Endodermal cell (in vitro differentiated cells): Measurements from ENCODE around the gene GNB3. TPM values are rescaled to one million over a fixed set of nuclear protein-coding genes. Genes with fewer than 3 reads are reported as not detected.

Experiments
- DNase-seq: peaks from one replicate; pipeline ENCODE4 v3.0.0-alpha.2; 2017
- H3K27ac ChIP-seq: 2 replicates; pipeline ENCODE4 v1.5.1; 2013; ENCODE audit warnings: mild to moderate bottlenecking, low read depth, low read length, moderate library complexity
- H3K27me3 ChIP-seq: 2 replicates; pipeline ENCODE4 v1.6.1; 2013; ENCODE audit warnings: mild to moderate bottlenecking, low read length, moderate library complexity; ENCODE audit not compliant: insufficient read depth, control insufficient read depth, poor library complexity, severe bottlenecking
- H3K36me3 ChIP-seq: 2 replicates; pipeline ENCODE4 v1.7.0; 2013; ENCODE audit warnings: mild to moderate bottlenecking, low read length, moderate library complexity; ENCODE audit not compliant: control insufficient read depth, insufficient read depth
- H3K4me1 ChIP-seq: one replicate; pipeline ENCODE4 v1.7.0; 2013; ENCODE audit warnings: low read length; ENCODE audit not compliant: control insufficient read depth, insufficient read depth
- H3K4me3 ChIP-seq: 2 replicates; pipeline ENCODE4 v1.5.1; 2013; ENCODE audit warnings: mild to moderate bottlenecking, low read length, moderate library complexity
- H3K9ac ChIP-seq: 2 replicates; pipeline ENCODE4 v1.6.1; 2013; ENCODE audit warnings: mild to moderate bottlenecking, low read length, moderate library complexity; ENCODE audit not compliant: poor library complexity, severe bottlenecking; ENCODE audit errors: extremely low read depth
- H3K9me3 ChIP-seq: 2 replicates; pipeline ENCODE4 v1.6.1; 2013; ENCODE audit warnings: mild to moderate bottlenecking, low read length, moderate library complexity; ENCODE audit not compliant: control insufficient read depth
- H3K27ac Mint-ChIP-seq: 2 replicates; pipeline ENCODE4 v1.8.0; 2020; ENCODE audit warnings: mixed read lengths
- H3K27me3 Mint-ChIP-seq: 2 replicates; pipeline ENCODE4 v1.8.0; 2021; ENCODE audit warnings: mild to moderate bottlenecking, mixed read lengths; ENCODE audit not compliant: insufficient read depth
- H3K36me3 Mint-ChIP-seq: 2 replicates; pipeline ENCODE4 v1.8.0; 2020; ENCODE audit warnings: low read depth, mixed read lengths
- H3K4me1 Mint-ChIP-seq: 2 replicates; pipeline ENCODE4 v1.8.0; 2020; ENCODE audit warnings: mixed read lengths
- H3K4me3 Mint-ChIP-seq: 2 replicates; pipeline ENCODE4 v1.8.0; 2020; ENCODE audit warnings: mild to moderate bottlenecking, moderate library complexity, mixed read lengths
- H3K9me3 Mint-ChIP-seq: 2 replicates; pipeline ENCODE4 v1.8.0; 2020; ENCODE audit warnings: mild to moderate bottlenecking, mixed read lengths
- CTCF ChIP-seq: fragments of 200-600 bp; sonication (generic); conservative IDR thresholded peaks from 2 replicates; pipeline ENCODE4 v1.5.0; 2021; ENCODE audit warnings: antibody characterized with exemption, mild to moderate bottlenecking
- WGBS, 2 experiments: methylation state at CpG; one replicate each; pipeline versions ENCODE4 v1.1.5 to v1.1.7; 2013; ENCODE audit warnings: missing lambda C conversion rate in 2 of 2, mixed read lengths in 1 of 2; ENCODE audit not compliant: insufficient coverage in 1 of 2, insufficient read length in 1 of 2; 5-methylcytosine and 5-hydroxymethylcytosine counted together
- total RNA-seq, 2 donors: library from RNA; stranded (reverse); fragmentation: NEBNext Ultra II Directional in 1 of 2; extraction: Animal tissue kit (Norgen Biotek cat#: 25700) in 1 of 2; gene quantifications; 2 replicates in 1 of 2; 3 replicates in 1 of 2; pipeline ENCODE4 v1.2.1, GENCODE V29; 2021

GNB3 gene
- total RNA-seq, 2 donors from 2014 or later, result 10.0 to 17.1 TPM

GRCh38 chr12:6817662-6818157 is 23.0 kb upstream of the GNB3 start:
- H3K4me3 Mint-ChIP-seq, result no peak overlapping the region
- 89 to 97% methylated on average over 13 to 20 of the region's 20 CpGs for WGBS, 2 experiments
- no peak for TF ChIP-seq CTCF
- Histone ChIP-seq H3K9ac (no peak overlapping the region), H3K4me1 (peaks cover 9% of the 10 kb centered on the region), H3K9me3 (no peaks in the 10 kb centered on the region), H3K4me3 (no peak overlapping the region), H3K27ac (no peak overlapping the region), H3K27me3 (peaks cover 28% of the 10 kb centered on the region), H3K36me3 (no peaks in the 10 kb centered on the region)
- peak; percentile 37 for DNase-seq
- peaks cover 47% of the 10 kb centered on the region for H3K4me1 Mint-ChIP-seq
- no peaks in the 10 kb centered on the region for H3K9me3 Mint-ChIP-seq
- no peak overlapping the region for H3K27ac Mint-ChIP-seq
- H3K36me3 Mint-ChIP-seq, result no peaks in the 10 kb centered on the region
- peaks cover 77% of the 10 kb centered on the region for H3K27me3 Mint-ChIP-seq

- Mint-ChIP-seq H3K36me3 (no peaks in the 10 kb centered on the region), H3K9me3 (no peaks in the 10 kb centered on the region), H3K4me1 (peaks cover 52% of the 10 kb centered on the region), H3K4me3 (no peak overlapping the region), H3K27me3 (peaks cover 80% of the 10 kb centered on the region), H3K27ac (peak overlapping the region; percentile 68)
- peaks cover 33% of the 10 kb centered on the region for H3K27me3 ChIP-seq
- no peaks in the 10 kb centered on the region for H3K36me3 ChIP-seq
- no peak for TF ChIP-seq CTCF
- WGBS, 2 experiments, result 75 to 85% methylated on average over 7 to 10 of the region's 10 CpGs
- H3K4me1 ChIP-seq, result peaks cover 9% of the 10 kb centered on the region
- DNase-seq, result peak; percentile 90
- no peak overlapping the region for H3K4me3 ChIP-seq
- peak overlapping the region; percentile 58 for H3K27ac ChIP-seq
- H3K9ac ChIP-seq, result no peak overlapping the region
- H3K9me3 ChIP-seq, result no peaks in the 10 kb centered on the region
These were observed 22.5 kb upstream of the GNB3 start for GRCh38 chr12:6818222-6818621.

GRCh38 chr12:6818645-6819044 is 22.1 kb upstream of the GNB3 start:
- no peak overlapping the region for H3K4me3 ChIP-seq
- DNase-seq, result no peak
- Mint-ChIP-seq H3K27ac (peak overlapping the region; percentile 68), H3K4me3 (no peak overlapping the region), H3K27me3 (peaks cover 80% of the 10 kb centered on the region), H3K36me3 (no peaks in the 10 kb centered on the region), H3K4me1 (peaks cover 52% of the 10 kb centered on the region), H3K9me3 (no peaks in the 10 kb centered on the region)
- H3K27me3 ChIP-seq, result peaks cover 35% of the 10 kb centered on the region
- peaks cover 9% of the 10 kb centered on the region for H3K4me1 ChIP-seq
- WGBS, 2 experiments, result 92% methylated on average over 5 of the region's 5 CpGs; no CpG with 5 or more reads in 1 of the 2 experiments
- H3K36me3 ChIP-seq, result no peaks in the 10 kb centered on the region
- peak overlapping the region; percentile 58 for H3K27ac ChIP-seq
- TF ChIP-seq CTCF, result no peak
- no peak overlapping the region for H3K9ac ChIP-seq
- H3K9me3 ChIP-seq, result no peaks in the 10 kb centered on the region
